SK-N-MC (cell line): ENCODE results near the gene EFCAB11.

Source experiments
- EZH2 ChIP-seq: fragments of 200-600 bp; sonication (generic); IDR thresholded peaks from one replicate; pipeline ENCODE4 v1.6.1; 2017; ENCODE audit warnings: antibody characterized with exemption
- FOXP2 ChIP-seq: optimal IDR thresholded peaks from 2 replicates; pipeline ENCODE3; 2011; ENCODE audit warnings: mild to moderate bottlenecking, moderate library complexity; ENCODE audit not compliant: insufficient read depth; ENCODE audit errors: extremely low read length, control extremely low read depth

GRCh38 chr14:89959853-89960445, 5.4 kb upstream of the EFCAB11 start:
- no peak for TF ChIP-seq FOXP2
- no peak for TF ChIP-seq EZH2
